HCT116 (cell line): Measurements from ENCODE around the gene PPHLN1.

Experiments used
- CEBPB ChIP-seq: IDR thresholded peaks from 2 replicates; pipeline ENCODE4 v1.6.1; 2012; ENCODE audit warnings: low read depth
- CTCF ChIP-seq, 3 experiments: fragments of 200-600 bp in 1 of 3; sonication (generic) in 1 of 3; IDR thresholded peaks in 2 of 3; conservative IDR thresholded peaks in 1 of 3; 2 replicates each; pipeline ENCODE4 v1.5.1; 2012 to 2017; ENCODE audit warnings: low read depth in 2 of 3, low read length in 2 of 3, antibody characterized with exemption in 1 of 3, borderline replicate concordance in 1 of 3, control low read depth in 1 of 3, mild to moderate bottlenecking in 1 of 3, mixed read lengths in 1 of 3, mixed run types in 1 of 3, moderate library complexity in 1 of 3; ENCODE audit not compliant: insufficient read depth in 1 of 3
- EGR1 ChIP-seq: IDR thresholded peaks from 2 replicates; pipeline ENCODE4 v1.6.1; 2012; ENCODE audit warnings: low read depth
- ELF1 ChIP-seq: IDR thresholded peaks from 2 replicates; pipeline ENCODE4 v1.6.1; 2012; ENCODE audit warnings: low read depth, borderline replicate concordance
- EZH2 ChIP-seq: fragments of 200-600 bp; sonication (generic); IDR thresholded peaks from 2 replicates; pipeline ENCODE4 v1.6.1; 2017; ENCODE audit warnings: antibody characterized with exemption, mixed run types
- EZH2phosphoT487 ChIP-seq: fragments of 200-600 bp; IDR thresholded peaks from 2 replicates; pipeline ENCODE4 v1.6.1; 2018; ENCODE audit warnings: antibody characterized with exemption, borderline replicate concordance
- POLR2A ChIP-seq: IDR thresholded peaks from 2 replicates; pipeline ENCODE4 v1.7.0; 2011; ENCODE audit warnings: borderline replicate concordance; ENCODE audit not compliant: insufficient read depth, insufficient read length; ENCODE audit errors: extremely low read depth
- POLR2AphosphoS5 ChIP-seq: IDR thresholded peaks from 2 replicates; pipeline ENCODE4 v1.6.1; 2011; ENCODE audit warnings: mild to moderate bottlenecking, low read depth, low read length, moderate library complexity
- REST ChIP-seq: IDR thresholded peaks from 2 replicates; pipeline ENCODE4 v1.6.1; 2012; ENCODE audit warnings: low read depth
- SP1 ChIP-seq: IDR thresholded peaks from 2 replicates; pipeline ENCODE4 v1.6.1; 2012; ENCODE audit warnings: low read depth
- TCF7L2 ChIP-seq: IDR thresholded peaks from 2 replicates; pipeline ENCODE4 v1.7.0; 2011; ENCODE audit warnings: borderline replicate concordance, inconsistent platforms; ENCODE audit not compliant: insufficient read depth, insufficient read length; ENCODE audit errors: extremely low read depth
- ZFX ChIP-seq: fragments of 450-650 bp; IDR thresholded peaks from 2 replicates; pipeline ENCODE4 v1.6.1; 2017
- TF ChIP-seq, protein P1 (sequence below): IDR thresholded peaks from 2 replicates; pipeline ENCODE4 v1.6.1; 2012

GRCh38 chr12:42346403-42347002, 20.5 kb downstream of the PPHLN1 start:
- TF ChIP-seq POLR2AphosphoS5 (no peak), REST (no peak), CTCF (IDR thresholded peaks at IDR 0.05 in 2 of 3, conservative IDR thresholded peaks at IDR 0.05 in 1 of 3; ENCODE audit: borderline replicate concordance in 1 of 3, insufficient read depth in 1 of 3, low read depth in 2 of 3, low read length in 2 of 3) (no peak), EZH2 (no peak), ELF1 (no peak), POLR2A (no peak), SP1 (no peak), EGR1 (no peak), CEBPB (no peak), EZH2phosphoT487 (no peak), ZFX (no peak), TCF7L2 (no peak)
- TF ChIP-seq, protein P1, sequence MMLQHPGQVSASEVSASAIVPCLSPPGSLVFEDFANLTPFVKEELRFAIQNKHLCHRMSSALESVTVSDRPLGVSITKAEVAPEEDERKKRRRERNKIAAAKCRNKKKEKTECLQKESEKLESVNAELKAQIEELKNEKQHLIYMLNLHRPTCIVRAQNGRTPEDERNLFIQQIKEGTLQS: no peak
